Loucy (cell line): Measurements from ENCODE around the gene ZNF560.

ENCODE experiments used
- H2AFZ ChIP-seq: fragments of 200-600 bp; sonication (generic); 2 replicates; pipeline ENCODE4 v1.6.0; 2016; ENCODE audit warnings: antibody characterized with exemption, mild to moderate bottlenecking, low read length, moderate library complexity
- H3F3A ChIP-seq: fragments of 200-600 bp; 2 replicates; pipeline ENCODE4 v1.6.0; 2016; ENCODE audit warnings: antibody characterized with exemption, low read depth, mild to moderate bottlenecking
- H3K27me3 ChIP-seq: fragments of 200-600 bp; sonication (generic); 2 replicates; pipeline ENCODE4 v1.6.1; 2014; ENCODE audit warnings: low read length, mild to moderate bottlenecking; ENCODE audit not compliant: insufficient read depth, poor library complexity, severe bottlenecking
- H3K36me3 ChIP-seq: fragments of 200-600 bp; sonication (generic); 2 replicates; pipeline ENCODE4 v1.6.1; 2016; ENCODE audit warnings: low read length; ENCODE audit not compliant: insufficient read depth
- H3K4me1 ChIP-seq: fragments of 200-600 bp; sonication (generic); 2 replicates; pipeline ENCODE4 v1.5.1; 2014; ENCODE audit warnings: low read length, mild to moderate bottlenecking; ENCODE audit not compliant: insufficient read depth, poor library complexity, severe bottlenecking
- H3K4me2 ChIP-seq: fragments of 200-600 bp; sonication (generic); 2 replicates; pipeline ENCODE4 v1.6.0; 2014; ENCODE audit warnings: antibody characterized with exemption, low read length, low read depth, mild to moderate bottlenecking; ENCODE audit not compliant: poor library complexity, severe bottlenecking
- H3K4me3 ChIP-seq: fragments of 200-600 bp; sonication (generic); 2 replicates; pipeline ENCODE4 v1.5.1; 2014; ENCODE audit warnings: low read length, mild to moderate bottlenecking, mixed read lengths; ENCODE audit not compliant: poor library complexity, severe bottlenecking
- H3K79me2 ChIP-seq: fragments of 200-600 bp; sonication (generic); 2 replicates; pipeline ENCODE4 v1.6.1; 2014; ENCODE audit warnings: low read length; ENCODE audit not compliant: insufficient read depth
- H3K9ac ChIP-seq: fragments of 200-600 bp; sonication (generic); 2 replicates; pipeline ENCODE4 v1.6.0; 2014; ENCODE audit warnings: mild to moderate bottlenecking, low read depth, low read length, moderate library complexity; ENCODE audit not compliant: poor library complexity, severe bottlenecking
- H3K9me2 ChIP-seq: fragments of 200-600 bp; sonication (generic); replicated peaks from 2 replicates; pipeline ENCODE4 v1.6.1; 2016; ENCODE audit warnings: low read depth, low read length, mixed read lengths
- H3K9me3 ChIP-seq: fragments of 200-600 bp; sonication (generic); 2 replicates; pipeline ENCODE4 v1.6.1; 2014; ENCODE audit warnings: mild to moderate bottlenecking, antibody characterized with exemption, low read length, low read depth; ENCODE audit not compliant: insufficient read depth
- H4K20me1 ChIP-seq: fragments of 200-600 bp; sonication (generic); 2 replicates; pipeline ENCODE4 v1.6.0; 2014; ENCODE audit warnings: antibody characterized with exemption, low read length, mild to moderate bottlenecking; ENCODE audit not compliant: insufficient read depth, poor library complexity, severe bottlenecking
- CTCF ChIP-seq: fragments of 200-600 bp; sonication (generic); conservative IDR thresholded peaks from 2 replicates; pipeline ENCODE4 v1.5.1; 2014; ENCODE audit warnings: mild to moderate bottlenecking, antibody characterized with exemption, low read length
- EZH2phosphoT487 ChIP-seq: fragments of 200-600 bp; IDR thresholded peaks from 2 replicates; pipeline ENCODE4 v1.6.1; 2018; ENCODE audit warnings: antibody characterized with exemption, mild to moderate bottlenecking, moderate library complexity, borderline replicate concordance

ZNF560 gene

GRCh38 chr19:9538183-9539058, 40.0 kb upstream of the ZNF560 start, which contains the start of gene ZNF426:
ZNF426 (minus strand) TSS chr19:9538645; CDS start chr19:9536232, 2,413 bp downstream.
- Histone ChIP-seq H4K20me1 (no peaks in the 10 kb centered on the region), H2AFZ (peak within 1 kb of the TSS; percentile 94), H3K27me3 (no peaks in the 10 kb centered on the region), H3K36me3 (peaks cover 4% of the 10 kb centered on the region; the same call in 1 of the 2 replicates), H3K9ac (peak within 1 kb of the TSS; percentile 91), H3K9me2 (no peaks in the 10 kb centered on the region), H3K4me2 (peak within 1 kb of the TSS; percentile 59), H3K79me2 (peaks cover 15% of the 10 kb centered on the region), H3K4me3 (peak within 1 kb of the TSS; percentile 87), H3K4me1 (peaks cover 4% of the 10 kb centered on the region), H3F3A (no peaks in the 10 kb centered on the region), H3K9me3 (no peaks in the 10 kb centered on the region)
- no peak for TF ChIP-seq EZH2phosphoT487
- TF ChIP-seq CTCF, result no peak

- H3F3A ChIP-seq, result no peaks in the 10 kb centered on the region
- H2AFZ ChIP-seq, result no peak overlapping the region
- peaks cover under 1% of the 10 kb centered on the region; the same call in 1 of the 2 replicates for H3K9me3 ChIP-seq
- no peak overlapping the region for H3K4me3 ChIP-seq
- H3K4me1 ChIP-seq, result peaks cover 4% of the 10 kb centered on the region
- TF ChIP-seq EZH2phosphoT487 (no peak), CTCF (no peak)
- peak overlapping the region; percentile 1 for H3K4me2 ChIP-seq
- H3K79me2 ChIP-seq, result peaks cover 15% of the 10 kb centered on the region
- H3K27me3 ChIP-seq, result no peaks in the 10 kb centered on the region
- H4K20me1 ChIP-seq, result no peaks in the 10 kb centered on the region
- no peak overlapping the region for H3K9ac ChIP-seq
- peaks cover 17% of the 10 kb centered on the region; the same call in 1 of the 2 replicates for H3K36me3 ChIP-seq
- no peaks in the 10 kb centered on the region for H3K9me2 ChIP-seq
These were observed 37.5 kb upstream of the ZNF560 start for GRCh38 chr19:9535934-9536333.

- no peaks in the 10 kb centered on the region for H3K79me2 ChIP-seq
- no peak overlapping the region for H2AFZ ChIP-seq
- H3K4me2 ChIP-seq, result no peak overlapping the region
- TF ChIP-seq CTCF (no peak), EZH2phosphoT487 (no peak)
- no peak overlapping the region for H3K9ac ChIP-seq
- H3K9me2 ChIP-seq, result no peaks in the 10 kb centered on the region
- H3F3A ChIP-seq, result no peaks in the 10 kb centered on the region
- H3K9me3 ChIP-seq, result peaks cover 24% of the 10 kb centered on the region
- no peaks in the 10 kb centered on the region for H3K27me3 ChIP-seq
- H3K36me3 ChIP-seq, result peaks cover 44% of the 10 kb centered on the region
- no peak overlapping the region for H3K4me3 ChIP-seq
- H3K4me1 ChIP-seq, result no peaks in the 10 kb centered on the region
- H4K20me1 ChIP-seq, result no peaks in the 10 kb centered on the region
These were observed 33.5 kb upstream of the ZNF560 start for GRCh38 chr19:9531933-9532332.
